GM21526 (cell line): ENCODE measurements around the gene GLRA2.

Experiments used
- ATAC-seq: cut with Tn5 transposase; IDR thresholded peaks from one replicate; pipeline ENCODE4 v1.9.1; 2021; ENCODE audit warnings: moderate library complexity; ENCODE audit not compliant: unreplicated experiment, low FRiP score

The GLRA2 gene

DNA sequence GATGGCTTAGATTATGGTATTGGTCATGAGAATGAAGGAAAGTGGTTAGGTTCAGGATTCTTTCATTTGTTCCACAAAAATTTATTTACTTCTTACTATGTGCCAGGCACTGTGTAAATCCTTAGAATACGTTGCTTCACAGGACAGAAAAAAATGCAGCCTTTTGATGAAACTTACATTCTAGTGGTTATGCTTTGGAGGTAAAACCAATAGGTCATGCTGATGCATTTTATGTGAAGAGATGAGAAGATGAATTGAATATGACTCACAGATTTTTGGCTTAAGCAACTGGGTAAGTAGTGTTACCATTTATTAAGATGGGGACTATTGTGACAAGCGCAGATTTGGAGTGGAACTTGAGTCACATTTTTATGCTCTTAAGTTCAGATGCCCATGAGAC, 165.3 kb downstream of the GLRA2 start:
- ATAC-seq, result no peak

GRCh38 chrX:14697451-14697850, 168.1 kb downstream of the GLRA2 start:
- ATAC-seq, result peak; percentile 81

DNA sequence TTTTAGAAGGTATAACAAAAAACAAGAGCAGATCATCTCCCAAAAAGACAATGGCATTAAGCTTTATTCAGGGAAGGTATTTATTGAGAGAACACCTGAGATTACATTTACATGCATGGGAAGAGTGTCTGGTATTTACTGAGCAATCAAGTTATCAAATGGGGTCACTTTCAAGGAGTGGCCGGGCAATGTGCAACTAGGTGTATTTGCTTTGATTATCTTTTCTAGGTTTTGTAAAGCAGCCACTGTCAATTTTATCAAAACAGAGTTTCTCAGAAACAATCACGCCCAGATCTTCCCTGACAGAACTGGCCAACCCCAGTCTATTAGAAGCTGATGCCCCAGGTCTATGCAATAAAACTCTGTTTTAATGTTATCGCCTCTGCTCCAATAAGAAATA, 169.5 kb downstream of the GLRA2 start:
- no peak for ATAC-seq

GRCh38 chrX:14700982-14701381, 171.6 kb downstream of the GLRA2 start:
- no peak for ATAC-seq

GRCh38 chrX:14702145-14702544, 172.8 kb downstream of the GLRA2 start:
- ATAC-seq, result no peak

DNA sequence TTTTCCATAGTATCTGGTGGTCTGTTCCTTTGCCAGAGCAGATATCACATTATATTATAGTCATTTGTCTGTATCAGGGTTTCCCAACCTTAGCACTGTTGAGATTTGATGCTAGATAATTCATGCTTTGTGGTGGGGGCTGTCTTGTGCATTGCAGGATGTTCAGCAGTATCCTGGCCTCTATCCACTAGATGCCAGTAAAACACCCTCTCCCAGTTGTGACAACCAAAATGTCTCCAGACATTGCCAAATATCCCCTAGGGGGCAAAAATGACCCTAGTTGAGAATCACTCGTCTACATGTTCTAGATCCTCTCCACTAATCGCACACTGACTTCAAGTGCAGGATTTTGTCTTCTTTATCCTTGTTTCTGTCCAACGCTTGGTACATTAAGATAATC, 182.8 kb downstream of the GLRA2 start:
- ATAC-seq, result no peak

GRCh38 chrX:14717949-14718348, 188.6 kb downstream of the GLRA2 start:
- no peak for ATAC-seq

DNA sequence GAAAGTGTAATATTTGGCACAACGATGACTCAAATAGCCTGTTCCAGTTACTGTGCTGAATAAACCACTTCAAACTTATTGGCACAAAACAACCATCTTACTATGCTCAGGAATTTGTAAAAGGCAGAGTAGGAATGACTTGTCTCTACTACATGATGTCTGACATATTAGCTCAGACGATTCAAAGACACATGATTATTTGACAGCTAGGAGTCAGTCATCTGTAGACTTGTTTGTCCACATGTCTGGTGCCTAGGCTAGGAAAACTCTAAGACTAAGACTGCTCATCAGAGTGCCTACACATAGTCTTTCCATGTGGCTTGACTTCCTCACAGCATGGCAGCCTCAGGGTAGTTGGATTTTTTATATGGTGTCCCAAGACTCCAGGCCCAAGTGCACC, 189.1 kb downstream of the GLRA2 start:
- no peak for ATAC-seq

DNA sequence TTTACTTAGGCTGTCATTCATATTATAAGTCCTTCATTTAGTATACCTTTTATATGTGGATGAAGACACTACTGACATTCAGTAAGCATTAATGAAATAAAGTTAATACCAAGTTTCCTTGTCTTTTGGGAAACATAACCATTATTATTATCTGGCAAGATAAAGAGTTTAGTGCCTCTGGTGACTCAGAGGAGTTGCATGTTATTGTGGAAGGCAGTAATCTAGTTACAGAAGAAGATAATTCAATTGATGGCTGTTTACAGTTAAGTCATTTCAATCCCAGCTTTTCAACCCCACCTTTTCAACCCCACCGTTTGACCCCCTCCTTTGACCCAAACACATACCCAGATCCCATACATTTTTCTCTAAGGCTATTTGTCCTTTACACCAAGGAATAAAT, 199.7 kb downstream of the GLRA2 start:
- no peak for ATAC-seq

- ATAC-seq, result no peak
These were observed 209.3 kb downstream of the GLRA2 start for GRCh38 chrX:14738643-14739042.

GRCh38 chrX:14753441-14753840, 224.1 kb downstream of the GLRA2 start:
- no peak for ATAC-seq

DNA sequence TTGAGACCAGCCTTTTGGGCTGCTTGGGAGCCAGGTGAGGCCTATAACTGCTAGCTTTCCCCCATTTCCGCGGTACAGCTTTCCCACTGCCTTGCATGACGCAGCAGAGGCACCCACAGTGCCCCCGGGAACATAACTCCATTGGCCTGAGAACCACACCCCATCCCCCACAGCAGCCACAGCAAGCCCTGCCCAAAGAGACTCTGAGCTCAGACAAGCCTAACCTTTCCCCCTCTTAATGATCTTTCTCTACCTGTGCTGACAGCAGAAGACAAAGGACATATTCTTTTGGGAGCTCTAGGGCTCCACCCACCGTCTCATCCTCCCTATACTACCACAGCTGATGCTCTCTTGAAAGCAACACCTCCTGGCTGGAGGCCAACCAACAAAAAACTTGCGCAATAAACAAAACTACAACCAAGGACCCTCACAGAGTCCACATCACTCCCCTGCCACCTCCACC, 228.7 kb downstream of the GLRA2 start:
- ATAC-seq, result no peak

GRCh38 chrX:14775416-14775815, 246.1 kb downstream of the GLRA2 start:
- no peak for ATAC-seq

- no peak for ATAC-seq
These were observed 247.6 kb downstream of the GLRA2 start for GRCh38 chrX:14776901-14777300.

GRCh38 chrX:14777525-14777924, 248.2 kb downstream of the GLRA2 start:
- ATAC-seq, result no peak

DNA sequence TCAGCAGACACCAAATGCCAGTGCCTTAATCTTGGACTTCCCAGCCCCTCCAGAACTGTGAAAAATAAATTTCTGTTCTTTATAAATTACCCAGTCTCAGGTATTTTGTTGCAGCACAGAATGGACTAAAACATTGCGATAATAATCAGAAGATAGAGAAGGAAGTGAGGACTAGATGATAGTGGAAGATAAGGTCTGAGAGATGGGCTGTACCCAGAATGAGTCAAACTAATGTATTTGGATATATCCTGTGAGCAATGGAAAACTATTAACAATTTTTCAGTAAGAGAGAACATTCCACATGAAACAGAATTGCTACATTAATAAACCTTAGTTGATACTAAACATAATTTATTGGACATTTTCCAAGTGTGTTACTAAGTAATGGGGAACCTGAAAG, 250.2 kb downstream of the GLRA2 start:
- ATAC-seq, result no peak
